MM.1S (cell line): ENCODE data around the gene GPC1.

ENCODE experiments used
- DNase-seq: peaks from one replicate; pipeline ENCODE4 v3.0.0-alpha.2; 2015
- H2AFZ ChIP-seq: fragments of 300-600 bp; sonication (generic); 2 replicates; pipeline ENCODE4 v1.6.0; 2016; ENCODE audit warnings: antibody characterized with exemption, low read length
- H3F3A ChIP-seq: fragments of 300-600 bp; sonication (generic); 2 replicates; pipeline ENCODE4 v1.6.1; 2016; ENCODE audit warnings: mild to moderate bottlenecking, antibody characterized with exemption, low read length, moderate library complexity, mixed read lengths; ENCODE audit not compliant: insufficient read depth
- H3K27ac ChIP-seq: fragments of 300-600 bp; sonication (generic); 2 replicates; pipeline ENCODE4 v1.5.1; 2016; ENCODE audit warnings: mild to moderate bottlenecking, low read length
- H3K27me3 ChIP-seq: fragments of 300-600 bp; sonication (generic); replicated peaks from 2 replicates; pipeline ENCODE4 v1.6.0; 2016; ENCODE audit warnings: low read length; ENCODE audit not compliant: insufficient read depth
- H3K36me3 ChIP-seq: fragments of 300-600 bp; sonication (generic); replicated peaks from 2 replicates; pipeline ENCODE4 v1.6.1; 2016; ENCODE audit warnings: mild to moderate bottlenecking, low read length, mixed read lengths; ENCODE audit not compliant: insufficient read depth
- H3K4me1 ChIP-seq: fragments of 300-600 bp; sonication (generic); 2 replicates; pipeline ENCODE4 v1.6.1; 2016; ENCODE audit warnings: low read length, mixed read lengths
- H3K4me2 ChIP-seq: fragments of 300-600 bp; sonication (generic); 2 replicates; pipeline ENCODE4 v1.6.0; 2016; ENCODE audit warnings: low read depth, low read length
- H3K4me3 ChIP-seq: fragments of 300-600 bp; sonication (generic); 2 replicates; pipeline ENCODE4 v1.5.1; 2016; ENCODE audit warnings: low read length, mixed read lengths
- H3K79me2 ChIP-seq: fragments of 300-600 bp; sonication (generic); 2 replicates; pipeline ENCODE4 v1.6.1; 2016; ENCODE audit warnings: mixed run types, low read length, mixed read lengths
- H3K9ac ChIP-seq: fragments of 300-600 bp; sonication (generic); 2 replicates; pipeline ENCODE4 v1.6.1; 2016; ENCODE audit warnings: low read length, mixed read lengths
- H3K9me2 ChIP-seq: fragments of 300-600 bp; sonication (generic); replicated peaks from 2 replicates; pipeline ENCODE4 v1.6.1; 2016; ENCODE audit warnings: mild to moderate bottlenecking, low read length, mixed read lengths; ENCODE audit not compliant: insufficient read depth
- H3K9me3 ChIP-seq: fragments of 300-600 bp; sonication (generic); replicated peaks from 2 replicates; pipeline ENCODE4 v1.6.1; 2016; ENCODE audit warnings: mild to moderate bottlenecking, low read length, mixed read lengths; ENCODE audit not compliant: insufficient read depth
- H4K20me1 ChIP-seq: fragments of 300-600 bp; sonication (generic); 2 replicates; pipeline ENCODE4 v1.6.1; 2016; ENCODE audit warnings: mild to moderate bottlenecking, low read length, moderate library complexity, mixed read lengths; ENCODE audit not compliant: insufficient read depth
- EZH2 ChIP-seq: fragments of 300-600 bp; sonication (generic); optimal IDR thresholded peaks from 2 replicates; pipeline ENCODE3; 2017; ENCODE audit warnings: low read depth, mild to moderate bottlenecking, antibody characterized with exemption, low read length, mixed read lengths
- EZH2phosphoT487 ChIP-seq: fragments of 300-600 bp; sonication (generic); IDR thresholded peaks from 2 replicates; pipeline ENCODE4 v1.6.1; 2018; ENCODE audit warnings: antibody characterized with exemption, low read length
- TF ChIP-seq, protein P1 (sequence below): fragments of 300-600 bp; sonication (generic); IDR thresholded peaks from 2 replicates; pipeline ENCODE4 v1.5.1; 2016; ENCODE audit warnings: antibody characterized with exemption, low read length, mixed read lengths

Gene GPC1

DNA sequence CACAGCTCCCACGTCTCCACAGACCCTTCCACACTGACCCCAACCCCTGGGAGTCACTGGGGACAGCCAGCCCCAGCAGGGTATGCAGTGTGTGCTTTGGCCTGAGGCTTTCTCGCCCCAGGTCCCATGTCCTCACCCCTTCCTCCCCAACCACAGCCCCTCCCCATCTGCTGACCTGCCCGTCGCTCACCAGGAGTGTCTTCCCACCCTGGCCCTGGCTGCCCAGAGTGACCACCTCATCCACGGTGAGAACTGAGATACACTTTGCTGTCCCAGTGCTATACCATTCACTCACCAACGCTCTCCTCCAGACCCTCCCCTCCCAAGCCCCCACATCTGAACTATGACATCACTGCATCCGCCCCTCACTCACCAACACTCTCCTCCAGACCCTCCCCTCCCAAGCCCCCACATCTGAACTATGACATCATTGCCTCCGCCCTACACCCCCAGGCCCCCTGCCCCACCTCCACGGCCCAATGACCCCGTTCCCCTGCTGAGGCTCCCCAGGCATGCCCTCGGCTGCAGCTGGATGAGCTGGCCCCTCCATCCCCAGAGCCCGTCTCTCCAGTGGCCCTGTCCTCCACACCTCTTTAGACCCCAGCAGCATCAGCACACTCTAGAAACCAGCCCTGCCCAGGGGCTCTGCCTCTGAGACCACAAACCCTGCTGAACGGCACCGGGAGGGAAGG is 67.1 kb downstream of the GPC1 start:
- no peak for DNase-seq
- Histone ChIP-seq H3K4me3 (no peak overlapping the region), H3K79me2 (no peaks in the 10 kb centered on the region), H2AFZ (no peak overlapping the region), H3K4me1 (no peaks in the 10 kb centered on the region), H3F3A (no peaks in the 10 kb centered on the region), H3K9me2 (no peaks in the 10 kb centered on the region), H3K9me3 (no peaks in the 10 kb centered on the region), H3K36me3 (no peaks in the 10 kb centered on the region), H3K9ac (no peak overlapping the region), H3K4me2 (no peak overlapping the region), H3K27me3 (no peaks in the 10 kb centered on the region), H4K20me1 (no peaks in the 10 kb centered on the region), H3K27ac (no peak overlapping the region)
- TF ChIP-seq, protein P1, sequence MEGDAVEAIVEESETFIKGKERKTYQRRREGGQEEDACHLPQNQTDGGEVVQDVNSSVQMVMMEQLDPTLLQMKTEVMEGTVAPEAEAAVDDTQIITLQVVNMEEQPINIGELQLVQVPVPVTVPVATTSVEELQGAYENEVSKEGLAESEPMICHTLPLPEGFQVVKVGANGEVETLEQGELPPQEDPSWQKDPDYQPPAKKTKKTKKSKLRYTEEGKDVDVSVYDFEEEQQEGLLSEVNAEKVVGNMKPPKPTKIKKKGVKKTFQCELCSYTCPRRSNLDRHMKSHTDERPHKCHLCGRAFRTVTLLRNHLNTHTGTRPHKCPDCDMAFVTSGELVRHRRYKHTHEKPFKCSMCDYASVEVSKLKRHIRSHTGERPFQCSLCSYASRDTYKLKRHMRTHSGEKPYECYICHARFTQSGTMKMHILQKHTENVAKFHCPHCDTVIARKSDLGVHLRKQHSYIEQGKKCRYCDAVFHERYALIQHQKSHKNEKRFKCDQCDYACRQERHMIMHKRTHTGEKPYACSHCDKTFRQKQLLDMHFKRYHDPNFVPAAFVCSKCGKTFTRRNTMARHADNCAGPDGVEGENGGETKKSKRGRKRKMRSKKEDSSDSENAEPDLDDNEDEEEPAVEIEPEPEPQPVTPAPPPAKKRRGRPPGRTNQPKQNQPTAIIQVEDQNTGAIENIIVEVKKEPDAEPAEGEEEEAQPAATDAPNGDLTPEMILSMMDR = no peak

DNA sequence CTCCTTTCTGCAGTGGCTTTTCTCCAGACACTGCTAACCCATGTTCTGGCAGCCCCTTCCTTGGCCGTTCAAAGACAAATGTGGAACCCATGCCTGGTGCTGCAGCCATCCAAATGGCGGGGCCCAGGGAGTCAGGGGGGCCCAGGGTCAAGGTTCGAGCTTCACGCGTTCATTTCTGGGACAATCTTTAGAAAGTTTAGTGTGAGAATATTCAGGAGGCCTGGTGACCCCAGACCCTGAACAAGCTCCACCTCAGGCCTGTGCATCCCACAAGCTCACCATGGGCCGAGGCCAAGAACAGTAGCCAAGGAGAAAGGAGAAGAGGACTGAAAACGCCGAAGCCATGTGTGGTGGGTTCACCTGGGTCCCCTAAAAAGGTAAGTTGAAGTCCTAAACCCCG is 67.9 kb downstream of the GPC1 start:
- Histone ChIP-seq H3K4me3 (no peak overlapping the region), H3K27ac (no peak overlapping the region), H3K9me3 (no peaks in the 10 kb centered on the region), H3K9ac (no peak overlapping the region), H3K27me3 (no peaks in the 10 kb centered on the region), H3K79me2 (no peaks in the 10 kb centered on the region), H3K36me3 (no peaks in the 10 kb centered on the region), H3F3A (no peaks in the 10 kb centered on the region), H3K9me2 (no peaks in the 10 kb centered on the region), H3K4me1 (no peaks in the 10 kb centered on the region), H3K4me2 (no peak overlapping the region), H4K20me1 (no peaks in the 10 kb centered on the region), H2AFZ (no peak overlapping the region)
- no peak for TF ChIP-seq EZH2phosphoT487
- TF ChIP-seq, protein P1 = no peak
- TF ChIP-seq EZH2 = no peak
- DNase-seq = no peak

DNA sequence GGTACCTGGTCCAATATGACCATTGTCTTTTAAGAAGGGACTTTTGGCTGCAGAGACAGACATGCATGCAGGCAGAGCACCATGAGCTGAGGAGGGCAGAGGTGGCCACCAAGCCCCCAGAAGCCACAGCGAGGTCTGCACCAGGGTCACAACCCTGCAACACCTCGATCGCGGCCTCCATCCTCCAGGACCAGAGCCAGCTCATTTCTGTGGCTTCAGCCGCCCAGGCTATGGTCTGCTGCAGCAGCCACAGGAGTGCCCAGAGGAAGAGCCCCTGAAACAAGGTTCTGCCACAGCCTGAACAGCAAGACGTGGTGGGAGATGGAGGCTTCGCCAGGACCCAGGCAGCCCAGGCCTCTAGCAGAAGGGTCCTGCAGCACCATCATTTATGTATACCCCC is 68.4 kb downstream of the GPC1 start:
- Histone ChIP-seq H3K9ac (no peak overlapping the region), H3K4me2 (no peak overlapping the region), H3K4me3 (no peak overlapping the region), H3K79me2 (no peaks in the 10 kb centered on the region), H3K9me2 (no peaks in the 10 kb centered on the region), H3K4me1 (no peaks in the 10 kb centered on the region), H3K27me3 (no peaks in the 10 kb centered on the region), H4K20me1 (no peaks in the 10 kb centered on the region), H3K9me3 (no peaks in the 10 kb centered on the region), H3K27ac (no peak overlapping the region), H3F3A (no peaks in the 10 kb centered on the region), H3K36me3 (no peaks in the 10 kb centered on the region), H2AFZ (no peak overlapping the region)
- DNase-seq = no peak
- TF ChIP-seq EZH2 (no peak), EZH2phosphoT487 (no peak)
- TF ChIP-seq, protein P1 = no peak
